ENCODE data around the gene ZNF329. TPM values are rescaled to one million over a fixed set of nuclear protein-coding genes. Genes with fewer than 3 reads are reported as not detected.

The ZNF329 gene
- total RNA-seq, 1 experiment from 2014 or later: 2.8 TPM

- POLR2A ChIA-PET: no interaction called here
- Mint-ChIP-seq H3K36me3 (ENCODE audit: insufficient read depth, unreplicated experiment) (no peaks in the 10 kb centered on the region), H3K4me1 (ENCODE audit: insufficient read depth, unreplicated experiment) (no peaks in the 10 kb centered on the region), H3K27me3 (ENCODE audit: insufficient read depth, unreplicated experiment) (no peaks in the 10 kb centered on the region), H3K9me3 (ENCODE audit: unreplicated experiment) (peaks cover 16% of the 10 kb centered on the region), H3K27ac (ENCODE audit: low read depth, unreplicated experiment) (no peak overlapping the region), H3K4me3 (ENCODE audit: unreplicated experiment) (no peak overlapping the region)
- CTCF ChIA-PET: interaction anchor here (0.6 kb wide), 1 partner anchor 899 kb away, joined by 3 read pairs; no protein-coding TSS in a partner anchor
- intact Hi-C loops (cut with micrococcal nuclease): no loop called here
- TF ChIP-seq CTCF (IDR thresholded peaks at IDR 0.05; ENCODE audit: unreplicated experiment): no peak
- no peak for DNase-seq (ENCODE audit: unreplicated experiment)
- BruUV-seq (replicated peaks): no TSS peak
These were observed 57.5 kb downstream of the ZNF329 start for GRCh38 chr19:58093071-58093470.

DNA sequence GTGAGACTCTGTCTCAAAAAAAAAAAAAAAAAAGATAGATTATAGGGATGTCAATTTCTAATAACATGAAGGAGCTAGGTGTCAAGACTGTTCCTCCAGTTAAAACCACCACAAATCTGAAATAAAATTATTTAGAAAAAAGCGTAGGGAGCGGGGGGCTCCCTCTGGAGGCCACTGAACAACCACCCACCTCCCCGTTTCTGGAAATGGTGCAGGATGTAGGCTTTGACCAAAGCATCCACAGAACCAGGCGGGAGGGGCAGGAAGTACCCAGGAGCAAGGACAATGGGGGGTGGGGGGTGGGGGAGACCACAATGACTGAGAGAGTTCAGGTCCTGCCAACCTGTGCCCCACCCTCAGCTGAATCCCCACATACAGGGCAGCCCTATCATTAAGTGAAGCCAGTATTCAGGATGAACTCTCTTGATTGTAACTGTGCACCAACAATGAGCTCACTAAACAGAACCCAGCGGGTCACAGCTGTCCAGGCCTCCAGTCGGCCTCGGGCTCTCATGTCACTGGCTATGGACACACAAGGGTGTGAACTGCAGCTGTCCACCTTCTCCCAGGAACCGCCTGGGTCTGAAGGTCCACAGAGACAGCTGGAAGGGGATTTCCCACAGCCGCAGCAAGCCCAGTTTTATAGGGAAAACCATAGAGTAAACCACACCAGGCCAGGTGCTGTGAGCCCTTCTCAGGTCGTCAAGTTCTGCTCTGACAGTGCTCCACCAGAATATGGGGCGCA lies 59.2 kb downstream of the ZNF329 start:
- TF ChIP-seq CTCF (IDR thresholded peaks at IDR 0.05; ENCODE audit: unreplicated experiment): no peak
- no peak overlapping the region for H3K4me3 Mint-ChIP-seq (ENCODE audit: unreplicated experiment)
- BruUV-seq (replicated peaks): no TSS peak
- ChIA-PET POLR2A (interaction anchor here (0.6 kb wide), 1 partner anchor 38 kb away, joined by 3 read pairs; no protein-coding TSS in a partner anchor), CTCF (interaction anchor here (0.6 to 1.0 kb wide), 2 partner anchors 13 to 14 kb away, joined by 3 to 5 read pairs; no protein-coding TSS in a partner anchor)
- no peaks in the 10 kb centered on the region for H3K36me3 Mint-ChIP-seq (ENCODE audit: insufficient read depth, unreplicated experiment)
- peaks cover 8% of the 10 kb centered on the region for H3K9me3 Mint-ChIP-seq (ENCODE audit: unreplicated experiment)
- no peaks in the 10 kb centered on the region for H3K27me3 Mint-ChIP-seq (ENCODE audit: insufficient read depth, unreplicated experiment)
- intact Hi-C loops (cut with micrococcal nuclease): no loop called here
- no peak for DNase-seq (ENCODE audit: unreplicated experiment)
- H3K4me1 Mint-ChIP-seq (ENCODE audit: insufficient read depth, unreplicated experiment): no peaks in the 10 kb centered on the region
- no peak overlapping the region for H3K27ac Mint-ChIP-seq (ENCODE audit: low read depth, unreplicated experiment)

GRCh38 chr19:58089846-58090245 lies 60.7 kb downstream of the ZNF329 start:
- Mint-ChIP-seq H3K9me3 (ENCODE audit: unreplicated experiment) (peaks cover 8% of the 10 kb centered on the region), H3K4me3 (ENCODE audit: unreplicated experiment) (no peak overlapping the region), H3K27me3 (ENCODE audit: insufficient read depth, unreplicated experiment) (no peaks in the 10 kb centered on the region), H3K27ac (ENCODE audit: low read depth, unreplicated experiment) (no peak overlapping the region), H3K4me1 (ENCODE audit: insufficient read depth, unreplicated experiment) (no peaks in the 10 kb centered on the region), H3K36me3 (ENCODE audit: insufficient read depth, unreplicated experiment) (no peaks in the 10 kb centered on the region)
- no peak for TF ChIP-seq CTCF (IDR thresholded peaks at IDR 0.05; ENCODE audit: unreplicated experiment)
- intact Hi-C loops (cut with micrococcal nuclease): no loop called here
- POLR2A ChIA-PET: no interaction called here
- CTCF ChIA-PET: no interaction called here
- no TSS peak for BruUV-seq (replicated peaks)
- no peak for DNase-seq (ENCODE audit: unreplicated experiment)

DNA sequence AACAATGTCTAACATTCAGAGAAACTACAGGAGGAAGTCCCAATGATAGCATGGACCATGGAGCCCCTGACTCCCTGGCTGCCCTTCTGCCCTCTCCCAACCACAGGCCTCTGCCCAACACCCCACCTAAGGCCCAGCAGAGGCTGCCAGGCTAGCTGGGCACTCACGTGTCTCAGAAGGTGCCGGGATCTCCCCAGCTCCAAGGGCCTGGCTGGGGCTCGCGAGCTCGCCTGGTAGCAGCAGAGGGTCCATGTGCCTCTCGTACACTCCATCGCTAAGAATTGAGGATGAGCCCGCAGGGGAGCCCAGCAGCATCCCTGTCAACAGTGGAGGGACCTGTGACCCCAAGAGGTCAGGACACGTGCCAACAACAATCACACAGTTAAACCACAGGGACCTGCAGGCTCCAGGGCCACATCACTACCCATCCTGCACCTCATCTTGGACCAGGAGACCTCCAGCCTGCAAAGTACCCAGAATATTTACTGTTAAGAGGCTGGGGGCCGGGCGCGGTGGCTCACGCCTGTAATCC lies 62.0 kb downstream of the ZNF329 start:
- H3K27me3 Mint-ChIP-seq (ENCODE audit: insufficient read depth, unreplicated experiment): no peaks in the 10 kb centered on the region
- H3K36me3 Mint-ChIP-seq (ENCODE audit: insufficient read depth, unreplicated experiment): no peaks in the 10 kb centered on the region
- peaks cover 5% of the 10 kb centered on the region for H3K9me3 Mint-ChIP-seq (ENCODE audit: unreplicated experiment)
- POLR2A ChIA-PET: no interaction called here
- CTCF ChIA-PET: no interaction called here
- H3K4me1 Mint-ChIP-seq (ENCODE audit: insufficient read depth, unreplicated experiment): no peaks in the 10 kb centered on the region
- BruUV-seq (replicated peaks): no TSS peak
- H3K4me3 Mint-ChIP-seq (ENCODE audit: unreplicated experiment): no peak overlapping the region
- no peak for DNase-seq (ENCODE audit: unreplicated experiment)
- intact Hi-C loops (cut with micrococcal nuclease): no loop called here
- H3K27ac Mint-ChIP-seq (ENCODE audit: low read depth, unreplicated experiment): no peak overlapping the region
- no peak for TF ChIP-seq CTCF (IDR thresholded peaks at IDR 0.05; ENCODE audit: unreplicated experiment)

Measured in MCF 10A (cell line).